ENCODE measurements around the gene KLF14.

DNA sequence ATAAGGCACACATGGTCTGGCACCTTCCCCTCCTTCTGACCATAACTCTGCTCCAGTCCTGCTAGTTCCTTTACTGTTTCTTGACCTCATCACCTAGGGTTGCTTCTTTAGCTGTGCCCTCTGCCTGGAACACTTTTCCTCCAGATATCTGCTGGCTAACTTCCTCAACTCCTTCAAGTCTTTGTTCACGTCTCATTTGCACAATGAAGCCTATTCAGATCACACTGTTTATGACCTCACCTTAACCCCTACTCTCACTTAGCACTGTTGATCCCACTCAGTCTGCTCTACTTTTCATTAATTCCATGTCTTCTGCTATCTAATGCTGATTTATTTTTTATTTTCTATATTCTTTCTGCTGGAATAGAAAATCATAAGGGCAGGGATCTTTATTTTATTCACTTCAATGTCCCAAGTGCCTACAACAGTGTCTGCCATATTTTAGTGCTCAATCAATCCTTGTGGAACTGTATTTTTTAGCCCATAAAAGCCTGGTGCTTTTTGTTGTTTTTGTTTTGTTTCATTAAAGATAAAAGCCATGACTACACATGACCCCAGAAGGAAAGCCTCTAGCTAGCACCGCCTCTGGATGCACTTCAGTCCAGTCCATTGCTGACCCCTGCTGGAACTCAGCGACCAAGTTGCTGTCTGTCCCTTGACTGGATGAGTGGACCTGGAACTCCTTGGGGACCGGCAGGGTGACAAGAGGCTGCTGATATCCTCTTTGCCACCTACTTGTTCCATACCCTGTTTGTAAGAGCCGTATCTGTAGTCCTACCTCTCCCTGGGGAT is 12.3 kb downstream of the KLF14 start:
- TF ChIP-seq SMC3 (IDR thresholded peaks at IDR 0.05; ENCODE audit: low read depth, low read length), result peak; percentile 87
- TF ChIP-seq, protein P1, sequence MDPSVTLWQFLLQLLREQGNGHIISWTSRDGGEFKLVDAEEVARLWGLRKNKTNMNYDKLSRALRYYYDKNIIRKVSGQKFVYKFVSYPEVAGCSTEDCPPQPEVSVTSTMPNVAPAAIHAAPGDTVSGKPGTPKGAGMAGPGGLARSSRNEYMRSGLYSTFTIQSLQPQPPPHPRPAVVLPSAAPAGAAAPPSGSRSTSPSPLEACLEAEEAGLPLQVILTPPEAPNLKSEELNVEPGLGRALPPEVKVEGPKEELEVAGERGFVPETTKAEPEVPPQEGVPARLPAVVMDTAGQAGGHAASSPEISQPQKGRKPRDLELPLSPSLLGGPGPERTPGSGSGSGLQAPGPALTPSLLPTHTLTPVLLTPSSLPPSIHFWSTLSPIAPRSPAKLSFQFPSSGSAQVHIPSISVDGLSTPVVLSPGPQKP (IDR thresholded peaks at IDR 0.05; ENCODE audit: borderline replicate concordance, low read depth, low read length), result no peak
- peak; percentile 85 for TF ChIP-seq RAD21 (IDR thresholded peaks at IDR 0.05; ENCODE audit: low read length)
- TF ChIP-seq RCOR1 (IDR thresholded peaks at IDR 0.05; ENCODE audit: insufficient replicate concordance, low read length), result no peak
- TF ChIP-seq, protein P2, sequence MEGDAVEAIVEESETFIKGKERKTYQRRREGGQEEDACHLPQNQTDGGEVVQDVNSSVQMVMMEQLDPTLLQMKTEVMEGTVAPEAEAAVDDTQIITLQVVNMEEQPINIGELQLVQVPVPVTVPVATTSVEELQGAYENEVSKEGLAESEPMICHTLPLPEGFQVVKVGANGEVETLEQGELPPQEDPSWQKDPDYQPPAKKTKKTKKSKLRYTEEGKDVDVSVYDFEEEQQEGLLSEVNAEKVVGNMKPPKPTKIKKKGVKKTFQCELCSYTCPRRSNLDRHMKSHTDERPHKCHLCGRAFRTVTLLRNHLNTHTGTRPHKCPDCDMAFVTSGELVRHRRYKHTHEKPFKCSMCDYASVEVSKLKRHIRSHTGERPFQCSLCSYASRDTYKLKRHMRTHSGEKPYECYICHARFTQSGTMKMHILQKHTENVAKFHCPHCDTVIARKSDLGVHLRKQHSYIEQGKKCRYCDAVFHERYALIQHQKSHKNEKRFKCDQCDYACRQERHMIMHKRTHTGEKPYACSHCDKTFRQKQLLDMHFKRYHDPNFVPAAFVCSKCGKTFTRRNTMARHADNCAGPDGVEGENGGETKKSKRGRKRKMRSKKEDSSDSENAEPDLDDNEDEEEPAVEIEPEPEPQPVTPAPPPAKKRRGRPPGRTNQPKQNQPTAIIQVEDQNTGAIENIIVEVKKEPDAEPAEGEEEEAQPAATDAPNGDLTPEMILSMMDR (conservative IDR thresholded peaks at IDR 0.05; ENCODE audit: low read depth, low read length), result peak; percentile 79
- TF ChIP-seq NFE2L2 (IDR thresholded peaks at IDR 0.05; ENCODE audit: low read depth, low read length), result no peak
- no peak for TF ChIP-seq POLR2A (IDR thresholded peaks at IDR 0.05; ENCODE audit: low read depth, low read length)
- no peak for TF ChIP-seq MXI1 (IDR thresholded peaks at IDR 0.05; ENCODE audit: borderline replicate concordance, low read depth, low read length)
- no peak for TF ChIP-seq CEBPB (IDR thresholded peaks at IDR 0.05; ENCODE audit: low read depth, low read length)
- TF ChIP-seq, protein P3, sequence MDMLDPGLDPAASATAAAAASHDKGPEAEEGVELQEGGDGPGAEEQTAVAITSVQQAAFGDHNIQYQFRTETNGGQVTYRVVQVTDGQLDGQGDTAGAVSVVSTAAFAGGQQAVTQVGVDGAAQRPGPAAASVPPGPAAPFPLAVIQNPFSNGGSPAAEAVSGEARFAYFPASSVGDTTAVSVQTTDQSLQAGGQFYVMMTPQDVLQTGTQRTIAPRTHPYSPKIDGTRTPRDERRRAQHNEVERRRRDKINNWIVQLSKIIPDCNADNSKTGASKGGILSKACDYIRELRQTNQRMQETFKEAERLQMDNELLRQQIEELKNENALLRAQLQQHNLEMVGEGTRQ (IDR thresholded peaks at IDR 0.05; ENCODE audit: low read depth, low read length), result no peak
- TF ChIP-seq MAZ (IDR thresholded peaks at IDR 0.05; ENCODE audit: borderline replicate concordance, low read depth, low read length), result no peak
- TF ChIP-seq MAFK (IDR thresholded peaks at IDR 0.05; ENCODE audit: low read depth, low read length), result no peak
- TF ChIP-seq RFX5 (IDR thresholded peaks at IDR 0.05; ENCODE audit: low read depth, low read length), result no peak
- TF ChIP-seq BHLHE40 (IDR thresholded peaks at IDR 0.05; ENCODE audit: low read depth, low read length), result no peak
